HG02759 (cell line): ENCODE data around the gene PRSS1.
"Not testable (repeated sequence)": the region's sequence is repeated elsewhere in the genome, so short reads cannot be mapped to it uniquely, and the experiment has no call there.

ENCODE experiments used
- ATAC-seq: cut with Tn5 transposase; IDR thresholded peaks from one replicate; pipeline ENCODE4 v1.9.1; 2021; ENCODE audit warnings: mild to moderate bottlenecking, moderate library complexity; ENCODE audit not compliant: unreplicated experiment

PRSS1 gene

DNA sequence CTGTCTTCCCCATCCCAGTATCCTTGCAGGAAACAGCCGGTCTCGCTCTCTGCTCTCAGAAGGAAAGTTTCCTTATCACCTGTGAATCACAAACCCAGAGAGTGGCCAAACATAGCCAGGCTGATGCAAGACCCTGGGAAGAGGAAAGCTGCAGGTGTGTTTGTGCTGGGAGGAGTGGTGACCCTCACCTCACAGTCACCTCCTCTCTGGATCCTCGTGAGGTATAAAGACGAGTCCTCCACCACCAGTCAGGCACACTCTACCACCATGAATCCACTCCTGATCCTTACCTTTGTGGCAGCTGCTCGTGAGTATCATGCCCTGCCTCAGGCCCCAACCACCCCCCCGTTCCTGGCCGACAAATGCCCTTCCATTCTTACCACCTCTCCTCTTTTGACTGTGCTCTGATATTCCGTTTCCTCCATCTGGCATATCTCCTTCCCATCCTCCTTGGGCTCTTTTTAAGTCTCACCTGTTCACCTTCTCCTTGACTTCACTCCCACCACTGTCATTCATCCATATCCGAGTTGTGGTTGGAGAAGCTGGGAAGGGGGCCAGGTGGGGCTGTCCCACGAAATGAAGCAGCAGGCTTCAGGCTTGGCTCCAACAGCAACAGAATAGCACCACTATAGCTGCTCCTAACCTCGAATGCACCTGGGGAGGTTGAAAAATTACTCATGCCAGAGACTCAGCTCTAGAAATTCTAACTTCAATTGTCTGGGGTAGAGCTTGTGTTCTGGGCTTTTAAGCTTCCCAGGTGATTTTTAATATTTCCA, at the start of gene PRSS1:
Gene PRSS1 (plus strand): TSS at position 255 of the 776 bp plus-strand sequence. CDS start 13 bp downstream, at position 268.
- ATAC-seq: no peak

DNA sequence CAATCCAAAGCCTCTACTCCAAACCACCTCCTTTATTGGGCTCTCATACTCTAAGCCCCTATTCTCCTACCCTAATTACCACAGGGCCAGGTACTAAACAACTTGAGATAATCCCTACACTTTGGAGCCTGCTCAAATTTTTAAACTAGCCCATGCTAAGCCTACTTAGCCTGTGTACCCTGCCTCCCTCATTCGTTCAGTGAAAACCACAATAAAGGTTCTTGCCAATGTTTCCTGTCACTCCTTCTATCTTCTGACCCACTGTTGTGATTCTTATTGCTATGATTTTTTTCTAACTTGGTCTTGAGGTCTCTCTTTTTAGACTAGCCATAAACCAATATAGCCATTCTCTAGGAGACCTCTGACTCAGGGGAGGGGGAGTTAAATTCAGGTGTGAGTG, 48.3 kb upstream of the PRSS1 start:
- ATAC-seq: not testable (repeated sequence)

DNA sequence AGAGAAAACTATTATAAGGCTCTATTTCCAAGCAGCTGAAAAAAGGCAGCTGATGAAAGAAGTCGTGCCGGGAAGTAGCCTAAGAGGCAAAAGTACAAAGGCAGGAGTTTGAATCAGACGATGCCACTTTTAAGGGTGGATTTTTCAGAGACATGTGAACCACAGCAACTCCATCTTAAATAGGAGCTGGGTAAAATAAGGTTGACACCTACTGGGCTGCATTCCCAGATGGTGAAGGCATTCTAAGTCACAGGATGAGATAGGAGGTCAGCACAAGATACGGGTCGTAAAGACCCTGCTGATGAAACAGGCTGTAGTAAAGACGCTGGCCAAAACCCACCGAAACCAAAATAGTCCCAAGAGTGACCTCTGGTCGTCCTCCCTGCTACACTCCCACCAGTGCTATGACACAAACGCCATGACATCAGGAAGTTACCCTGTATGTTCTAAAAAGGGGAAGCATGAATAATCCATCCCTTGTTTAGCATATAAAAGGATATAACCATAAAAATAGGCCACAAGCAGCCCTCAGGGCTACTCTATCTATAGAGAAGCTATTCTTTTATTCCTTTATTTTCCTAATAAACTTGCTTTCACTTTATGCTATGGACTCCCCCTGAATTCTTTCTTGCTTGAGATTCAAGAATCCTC, 45.5 kb upstream of the PRSS1 start:
- ATAC-seq: no peak

DNA sequence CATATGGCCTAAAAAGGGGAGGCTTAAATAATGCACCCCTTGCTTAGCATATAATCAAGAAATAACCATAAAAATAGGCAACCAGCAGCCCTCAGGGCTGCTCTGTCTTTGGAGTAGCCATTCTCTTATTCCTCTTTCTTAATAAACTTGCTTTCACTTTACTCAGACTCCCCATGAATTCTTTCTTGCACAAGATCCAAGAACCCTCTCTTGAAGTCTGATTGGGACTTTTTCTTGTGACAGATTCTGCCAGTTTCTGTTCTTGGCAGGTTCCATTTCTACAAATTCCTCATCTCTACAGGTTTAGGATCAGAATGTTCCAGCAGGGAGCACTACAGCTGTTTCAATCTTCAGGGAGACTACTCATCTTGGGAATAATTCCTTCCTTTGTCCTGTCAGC, 40.5 kb upstream of the PRSS1 start:
- ATAC-seq: not testable (repeated sequence)

DNA sequence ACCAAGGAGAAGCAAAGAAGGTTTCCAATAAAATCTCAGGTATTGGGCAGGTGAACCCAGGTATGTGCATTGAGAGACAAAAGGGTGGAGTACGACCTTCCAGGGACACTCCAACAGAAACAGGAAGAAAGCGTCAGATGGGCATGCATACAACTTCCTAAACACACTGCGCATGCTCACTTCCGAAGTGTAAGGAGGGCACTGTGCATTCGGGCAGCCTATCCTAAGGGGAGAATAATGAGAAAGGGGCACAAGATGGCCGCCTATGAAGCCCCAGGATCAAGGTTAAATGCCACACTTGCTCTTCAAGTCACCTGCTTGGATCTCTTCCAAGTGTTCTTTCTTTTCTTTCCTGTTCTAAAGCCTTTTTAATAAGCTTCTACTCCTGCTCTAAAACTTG, 39.4 kb upstream of the PRSS1 start:
- no peak for ATAC-seq

DNA sequence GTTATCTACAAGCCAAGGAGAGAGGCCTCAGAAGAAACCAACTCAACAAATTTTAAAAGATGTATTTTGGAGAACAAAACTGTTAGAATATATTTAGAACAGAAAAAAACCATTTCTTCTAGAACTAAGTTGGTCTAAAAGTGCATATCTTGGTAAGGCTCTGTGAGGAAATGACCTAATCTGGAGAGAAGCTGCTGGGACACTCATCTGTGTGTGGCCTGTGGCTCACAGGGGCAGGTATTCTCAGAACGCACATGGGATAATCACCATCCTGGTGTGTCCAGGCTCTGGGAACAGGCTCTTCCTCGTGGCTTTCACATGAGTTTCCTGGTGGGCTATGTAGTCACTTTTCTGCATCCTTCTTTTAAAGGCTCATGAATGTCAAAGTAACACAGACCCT, 38.1 kb upstream of the PRSS1 start:
- ATAC-seq: no peak

DNA sequence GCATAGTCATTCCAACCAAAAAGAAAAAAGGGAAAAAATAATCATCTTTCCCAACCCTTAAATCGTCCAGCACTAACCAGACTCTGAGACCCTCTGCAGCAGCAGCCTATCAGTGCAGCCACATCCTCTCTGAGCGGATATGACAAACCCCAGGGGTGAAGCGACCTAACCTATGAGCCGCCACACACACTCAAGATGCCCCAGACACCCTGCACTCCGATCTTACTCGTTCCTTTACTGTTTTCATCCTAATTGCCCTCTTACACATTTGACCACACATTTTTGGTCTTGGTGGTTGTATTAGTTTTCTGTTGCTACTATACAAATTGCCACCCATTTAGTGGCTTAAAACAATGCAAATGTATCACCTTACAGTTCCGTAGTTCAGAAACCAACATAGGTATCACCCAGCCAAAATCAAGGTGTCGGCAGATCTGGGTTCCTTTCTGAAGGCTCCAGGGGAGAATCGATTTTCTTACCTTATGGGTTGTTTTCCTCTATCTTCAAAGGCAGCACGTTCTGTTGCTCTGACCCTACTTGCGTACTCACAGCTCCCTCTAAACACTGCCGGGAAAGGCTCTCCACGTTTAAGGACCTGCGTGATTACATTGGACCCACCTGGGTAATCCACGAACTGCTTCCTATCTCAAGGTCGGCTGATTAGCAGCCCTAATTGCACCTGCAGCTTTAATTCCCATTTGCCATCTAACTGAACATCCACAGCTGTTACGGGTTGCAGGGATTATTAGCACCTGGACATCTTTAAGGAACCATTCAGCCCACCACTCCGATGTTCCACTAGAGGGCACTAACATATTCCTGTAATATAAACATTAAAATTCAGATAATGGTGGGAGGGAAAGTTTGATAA, 37.3 kb upstream of the PRSS1 start:
- ATAC-seq: no peak

DNA sequence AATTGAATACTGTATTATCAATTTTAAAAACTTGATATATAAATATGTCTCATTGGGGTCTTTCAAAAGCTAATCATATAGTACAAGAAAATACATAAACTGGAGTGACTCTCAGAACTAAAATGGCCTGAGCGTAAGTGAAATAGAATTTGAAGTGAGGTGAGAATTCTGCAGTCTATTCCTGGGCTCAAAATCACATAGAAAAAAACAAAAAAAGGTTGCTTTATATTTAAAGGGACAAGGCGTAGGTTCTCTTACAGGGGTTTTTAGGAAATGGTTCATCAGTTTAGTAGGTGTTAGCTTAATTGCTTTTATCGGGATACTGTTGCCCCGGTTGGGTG, 36.7 kb upstream of the PRSS1 start:
- no peak for ATAC-seq

DNA sequence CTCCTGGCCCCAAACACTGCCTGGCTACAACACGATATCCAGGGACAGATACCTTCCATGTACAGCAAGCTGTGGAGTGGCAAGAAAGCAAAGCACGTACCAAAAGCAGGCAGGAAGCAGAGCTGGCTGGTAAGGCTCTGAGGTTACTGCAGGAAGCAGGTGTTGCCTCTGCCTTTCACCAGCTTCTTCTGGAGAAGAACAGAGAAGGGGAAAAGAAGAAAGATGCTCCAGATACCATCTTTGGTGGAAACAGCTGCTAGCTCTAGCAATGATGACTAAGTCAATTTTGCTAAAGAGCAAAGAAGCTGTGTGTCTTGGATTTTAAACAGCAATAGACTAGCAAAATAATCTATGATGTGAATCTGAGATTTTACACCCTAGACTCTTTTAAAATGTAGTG, 34.9 kb upstream of the PRSS1 start:
- no peak for ATAC-seq

DNA sequence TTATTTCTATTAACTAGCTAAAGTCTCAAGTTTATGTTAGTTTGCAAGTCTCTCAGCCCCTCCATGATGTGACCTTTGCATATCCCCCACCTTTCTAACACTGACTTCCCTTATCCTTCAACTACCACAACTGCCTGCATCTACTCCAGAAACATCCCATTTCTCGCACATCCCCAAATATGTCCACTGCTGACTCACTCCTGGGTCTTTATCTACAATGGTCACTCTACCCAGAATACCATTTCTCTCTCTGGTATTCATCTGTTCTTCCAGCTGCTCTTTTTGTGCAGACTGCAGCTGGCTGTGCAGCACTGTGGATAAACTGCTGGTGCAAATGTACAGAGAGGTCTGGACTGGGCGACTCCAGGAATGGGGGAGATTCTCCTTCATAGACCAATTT, 32.7 kb upstream of the PRSS1 start:
- ATAC-seq: no peak

DNA sequence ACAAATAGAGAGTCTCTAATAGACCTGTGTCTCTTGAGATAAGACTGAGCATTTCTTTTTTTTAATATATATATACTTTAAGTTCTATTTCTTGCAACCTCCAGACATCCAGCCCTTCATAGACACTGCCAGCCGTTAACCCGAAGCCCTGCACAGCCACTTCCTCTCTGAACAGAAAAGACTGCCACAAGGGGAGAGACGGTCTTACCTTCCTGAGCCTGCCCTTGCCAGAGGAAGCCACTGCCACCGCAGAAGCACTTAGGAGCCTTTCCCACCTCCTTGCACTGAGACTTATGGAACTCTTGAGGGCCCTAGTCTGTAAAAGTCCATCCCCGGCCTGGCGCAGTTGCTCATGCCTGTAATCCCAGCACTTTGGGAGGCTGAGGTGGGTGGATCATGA, 31.8 kb upstream of the PRSS1 start:
- no peak for ATAC-seq

DNA sequence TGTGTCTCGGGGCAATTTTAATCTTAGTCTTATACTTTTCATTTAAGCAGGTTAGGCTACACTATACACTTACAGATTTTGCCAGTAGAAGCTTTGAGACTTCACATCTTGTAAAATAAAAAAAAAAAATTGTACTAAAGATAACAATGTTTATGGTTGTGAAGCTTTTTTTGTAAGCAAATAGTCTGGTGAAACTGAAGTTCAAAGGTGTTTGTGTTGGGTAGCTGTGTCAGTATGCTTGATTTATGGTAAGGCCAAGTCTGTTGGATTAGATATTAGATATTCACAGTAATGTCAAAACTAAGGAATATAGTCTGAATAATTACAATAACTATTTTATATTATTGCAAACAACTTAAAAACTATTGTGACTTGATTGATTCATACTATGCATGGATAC, 31.0 kb upstream of the PRSS1 start:
- ATAC-seq: no peak

DNA sequence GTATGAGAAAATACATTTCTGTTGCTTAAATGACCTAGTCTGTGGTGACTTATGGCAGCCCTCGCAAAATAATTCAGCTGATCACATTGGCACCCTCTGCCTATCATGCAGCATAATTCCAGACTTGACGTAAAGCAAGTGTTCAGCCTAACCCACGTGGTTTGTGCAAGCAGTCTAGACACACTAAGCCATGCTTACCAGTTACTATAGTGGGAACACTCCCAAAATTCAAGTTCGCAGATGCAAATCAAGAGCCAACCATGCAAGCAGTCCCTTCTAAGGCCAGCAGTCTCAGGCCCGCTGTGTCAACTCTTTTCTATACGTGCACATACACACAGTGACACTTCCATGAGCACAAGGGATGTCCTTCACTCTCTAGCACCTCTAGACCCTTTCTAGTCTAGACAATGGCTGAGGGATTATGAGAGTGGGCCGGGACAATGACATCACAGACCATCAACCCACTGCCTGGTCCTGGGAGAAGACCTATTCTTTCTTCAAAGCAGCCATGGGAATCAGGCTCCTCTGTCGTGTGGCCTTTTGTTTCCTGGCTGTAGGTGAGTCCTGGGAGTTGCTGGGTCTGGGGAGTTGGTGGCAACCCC, 29.0 kb upstream of the PRSS1 start:
- ATAC-seq: no peak

DNA sequence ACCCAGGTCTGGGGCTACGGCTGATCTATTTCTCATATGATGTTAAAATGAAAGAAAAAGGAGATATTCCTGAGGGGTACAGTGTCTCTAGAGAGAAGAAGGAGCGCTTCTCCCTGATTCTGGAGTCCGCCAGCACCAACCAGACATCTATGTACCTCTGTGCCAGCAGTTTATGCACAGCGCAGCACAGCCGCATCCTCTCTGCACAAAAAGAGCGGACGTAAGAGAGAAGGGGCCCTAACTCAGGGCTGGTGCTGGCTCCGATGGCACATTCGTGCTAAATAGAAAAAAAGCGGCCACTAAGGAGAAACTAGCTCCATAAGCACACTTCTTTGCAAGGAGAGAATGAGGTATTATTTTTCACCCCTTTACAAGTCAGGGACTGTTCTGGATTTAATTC, 28.3 kb upstream of the PRSS1 start:
- no peak for ATAC-seq

DNA sequence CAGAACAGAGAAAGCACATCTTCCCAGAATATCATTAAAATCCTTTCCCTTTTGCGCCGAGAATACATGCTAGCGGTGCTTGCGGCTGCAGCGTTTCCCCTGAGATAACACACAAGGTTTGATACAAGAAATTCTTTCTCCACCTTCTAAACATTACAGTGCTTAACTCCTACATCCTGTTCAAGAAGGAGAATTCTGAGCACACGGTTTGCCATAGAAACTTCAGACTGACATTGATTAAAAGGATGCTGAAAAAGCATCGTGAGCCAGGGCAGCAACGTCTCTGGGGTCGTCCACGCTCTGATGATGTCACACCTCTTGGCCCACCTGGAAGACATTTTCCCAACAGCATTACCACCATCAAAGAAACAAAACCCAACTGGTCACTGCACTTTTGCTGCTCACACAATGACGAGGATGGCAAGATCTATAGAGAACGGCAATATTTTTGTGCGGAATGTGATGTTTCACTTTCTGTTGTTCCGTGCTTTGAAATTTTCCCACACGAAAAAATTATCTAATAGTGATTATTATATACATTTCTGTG, 27.0 kb upstream of the PRSS1 start:
- no peak for ATAC-seq

DNA sequence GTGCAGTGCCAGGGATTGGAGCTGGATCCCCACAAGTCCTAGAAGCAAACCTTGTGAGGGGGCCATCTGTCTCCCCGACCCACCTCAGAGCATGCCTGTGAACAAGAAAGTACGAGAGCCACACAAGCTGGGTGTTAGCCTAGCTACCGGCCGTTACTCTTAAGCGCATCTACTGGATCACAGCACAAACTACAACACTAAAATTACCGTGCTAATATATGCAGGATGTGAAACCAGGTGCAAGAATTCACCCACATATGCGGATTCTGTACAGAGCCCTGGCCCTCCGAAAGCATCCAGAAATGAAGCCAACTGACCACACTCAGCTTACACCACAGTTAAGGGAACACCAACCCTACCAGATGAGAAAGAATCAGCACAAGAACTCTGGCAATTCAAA, 16.0 kb upstream of the PRSS1 start:
- no peak for ATAC-seq

DNA sequence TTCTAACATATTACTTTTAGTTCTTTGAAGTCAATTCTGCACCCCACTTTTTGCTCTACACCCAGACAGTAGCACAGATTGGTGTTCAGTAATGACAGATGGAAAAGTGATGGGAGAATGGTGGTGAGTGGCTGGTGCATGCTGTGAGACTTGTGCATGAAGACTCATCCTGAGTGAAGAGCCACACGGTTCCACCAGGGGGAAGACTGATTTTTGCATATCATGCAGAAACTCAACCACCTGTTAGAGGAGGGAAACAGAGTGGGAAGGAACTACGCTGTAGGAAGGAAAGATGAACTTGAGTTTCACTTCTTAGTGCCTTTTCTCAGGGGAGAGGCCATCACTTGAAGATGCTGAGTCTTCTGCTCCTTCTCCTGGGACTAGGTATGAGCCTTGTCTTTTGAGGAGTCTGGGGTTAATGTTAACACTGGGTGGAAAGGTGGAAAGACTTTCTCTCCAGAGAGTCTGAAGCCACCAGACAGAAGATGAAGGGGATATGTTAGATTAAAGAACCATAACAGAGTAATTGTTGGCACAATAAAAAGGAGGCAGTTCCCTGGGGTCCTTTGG, 9.3 kb upstream of the PRSS1 start:
- ATAC-seq: peak; percentile 96

DNA sequence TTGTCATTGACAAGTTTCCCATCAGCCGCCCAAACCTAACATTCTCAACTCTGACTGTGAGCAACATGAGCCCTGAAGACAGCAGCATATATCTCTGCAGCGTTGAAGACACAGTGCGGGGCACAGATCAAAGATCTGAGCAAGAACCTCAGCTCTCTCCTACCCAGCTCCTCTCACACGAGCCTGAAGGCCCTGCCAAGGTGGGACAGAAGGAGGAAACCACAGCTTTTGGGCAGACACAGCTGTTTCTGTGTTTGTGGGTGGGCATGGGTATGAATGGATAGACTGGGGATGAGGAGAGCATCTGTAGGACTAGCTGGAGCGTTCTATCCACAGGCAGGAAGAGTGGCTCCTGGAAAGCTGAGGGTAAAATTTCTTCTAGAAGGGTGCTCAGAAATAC, 8.5 kb upstream of the PRSS1 start:
- ATAC-seq: no peak

DNA sequence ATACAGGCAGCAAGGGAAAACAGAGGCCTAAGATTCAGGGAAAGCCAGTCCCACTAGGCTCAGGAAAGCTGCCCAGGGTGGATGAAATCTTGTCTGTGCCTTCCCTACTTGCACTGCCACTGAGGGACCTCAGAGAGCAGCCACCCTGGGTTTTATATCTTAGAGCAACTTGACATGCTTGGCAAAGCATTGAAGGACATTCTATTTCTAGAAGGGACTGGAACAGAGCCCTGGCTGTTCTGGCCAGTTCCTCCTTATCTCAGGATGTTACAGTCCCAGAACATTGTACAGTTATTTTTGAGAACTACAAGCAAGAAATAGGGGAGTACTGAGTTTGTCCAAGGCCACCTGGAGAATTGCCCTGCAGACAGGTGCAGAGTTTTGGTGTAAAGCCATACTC, 7.3 kb upstream of the PRSS1 start:
- ATAC-seq: not testable (repeated sequence)

DNA sequence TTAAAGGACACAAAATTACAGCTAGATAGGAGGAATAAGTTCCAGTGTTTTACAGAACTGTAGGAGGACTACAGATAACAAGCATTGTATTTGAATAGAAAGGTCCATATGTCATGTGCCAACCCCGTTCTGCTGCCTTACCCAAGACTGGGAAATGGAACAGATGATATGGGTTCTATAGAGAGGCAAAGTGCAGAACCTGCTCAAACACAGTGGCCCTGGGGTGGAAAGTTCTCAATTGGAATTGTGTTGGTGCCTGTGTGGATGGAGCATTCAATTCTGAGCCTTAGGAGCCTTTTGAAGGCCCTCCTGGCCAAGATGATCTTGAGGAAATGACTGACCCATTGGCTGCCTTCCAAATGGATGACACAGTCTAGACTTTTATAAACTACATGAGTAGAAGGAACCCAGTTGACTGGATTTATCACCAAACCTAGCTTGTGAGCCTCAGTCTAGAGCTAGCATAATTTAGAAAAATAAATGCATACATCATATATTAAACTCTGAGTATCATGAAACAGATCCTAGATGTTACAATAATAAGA, 4.1 kb upstream of the PRSS1 start:
- ATAC-seq: no peak

DNA sequence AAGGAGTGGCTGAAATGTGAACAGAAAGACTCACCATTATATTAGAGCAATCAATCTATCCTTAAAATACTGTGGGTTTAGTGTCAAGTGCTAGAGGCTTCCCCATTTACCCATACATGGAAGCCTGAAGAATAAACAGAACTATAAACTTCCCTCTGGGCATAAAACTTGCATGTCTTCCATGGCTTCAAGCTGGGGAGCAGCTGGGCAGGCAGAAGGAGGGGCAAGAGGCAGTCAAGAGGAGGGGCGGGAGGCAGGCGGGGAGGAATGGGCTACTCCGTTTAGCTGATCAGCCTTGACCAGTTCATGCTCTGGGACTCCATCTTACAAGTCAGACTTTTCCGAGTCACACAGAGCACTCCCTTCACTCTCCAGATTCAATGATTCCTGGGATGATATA, 3.5 kb upstream of the PRSS1 start:
- no peak for ATAC-seq
